HG03469 (cell line): ENCODE data around the gene KMT2A.
"Not testable (repeated sequence)": the region's sequence is repeated elsewhere in the genome, so short reads cannot be mapped to it uniquely, and the experiment has no call there.

Source experiments
- ATAC-seq: cut with Tn5 transposase; IDR thresholded peaks from one replicate; pipeline ENCODE4 v1.9.1; 2021; ENCODE audit warnings: mild to moderate bottlenecking, moderate library complexity, moderate number of reproducible peaks; ENCODE audit not compliant: unreplicated experiment

KMT2A gene

GRCh38 chr11:118481238-118481637 is 44.9 kb downstream of the KMT2A start:
- not testable (repeated sequence) for ATAC-seq

- no peak for ATAC-seq
These were observed 48.1 kb downstream of the KMT2A start for GRCh38 chr11:118484405-118484804.

- ATAC-seq, result no peak
These were observed 49.0 kb downstream of the KMT2A start for GRCh38 chr11:118485273-118485672.

DNA sequence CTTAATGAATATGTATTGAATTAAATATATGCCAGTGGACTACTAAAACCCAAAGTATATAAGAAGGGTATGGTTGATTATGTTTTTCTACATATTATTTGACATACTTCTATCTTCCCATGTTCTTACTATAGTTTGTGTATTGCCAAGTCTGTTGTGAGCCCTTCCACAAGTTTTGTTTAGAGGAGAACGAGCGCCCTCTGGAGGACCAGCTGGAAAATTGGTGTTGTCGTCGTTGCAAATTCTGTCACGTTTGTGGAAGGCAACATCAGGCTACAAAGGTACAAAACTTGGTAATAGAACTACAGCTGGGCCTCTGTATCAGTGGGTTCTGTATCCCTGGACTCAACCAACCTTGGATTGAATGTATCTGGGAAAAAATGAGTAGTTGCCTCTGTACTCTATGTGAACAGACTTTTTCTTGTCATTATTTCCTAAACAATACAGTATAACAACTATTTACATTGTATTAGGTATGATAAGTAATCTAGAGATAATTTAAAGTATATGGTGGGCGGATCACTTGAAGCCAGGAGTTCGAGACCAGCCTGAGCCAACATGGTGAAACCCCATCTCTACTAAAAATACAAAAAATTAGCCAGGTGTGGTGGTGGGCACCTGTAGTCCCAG is 52.3 kb downstream of the KMT2A start:
- no peak for ATAC-seq

GRCh38 chr11:118491041-118491440 is 54.7 kb downstream of the KMT2A start:
- no peak for ATAC-seq

GRCh38 chr11:118497831-118498230 is 61.5 kb downstream of the KMT2A start:
- no peak for ATAC-seq

DNA sequence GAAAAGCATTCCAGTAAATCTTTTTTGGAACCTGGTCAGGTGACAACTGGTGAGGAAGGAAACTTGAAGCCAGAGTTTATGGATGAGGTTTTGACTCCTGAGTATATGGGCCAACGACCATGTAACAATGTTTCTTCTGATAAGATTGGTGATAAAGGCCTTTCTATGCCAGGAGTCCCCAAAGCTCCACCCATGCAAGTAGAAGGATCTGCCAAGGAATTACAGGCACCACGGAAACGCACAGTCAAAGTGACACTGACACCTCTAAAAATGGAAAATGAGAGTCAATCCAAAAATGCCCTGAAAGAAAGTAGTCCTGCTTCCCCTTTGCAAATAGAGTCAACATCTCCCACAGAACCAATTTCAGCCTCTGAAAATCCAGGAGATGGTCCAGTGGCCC is 66.9 kb downstream of the KMT2A start:
- ATAC-seq, result no peak

DNA sequence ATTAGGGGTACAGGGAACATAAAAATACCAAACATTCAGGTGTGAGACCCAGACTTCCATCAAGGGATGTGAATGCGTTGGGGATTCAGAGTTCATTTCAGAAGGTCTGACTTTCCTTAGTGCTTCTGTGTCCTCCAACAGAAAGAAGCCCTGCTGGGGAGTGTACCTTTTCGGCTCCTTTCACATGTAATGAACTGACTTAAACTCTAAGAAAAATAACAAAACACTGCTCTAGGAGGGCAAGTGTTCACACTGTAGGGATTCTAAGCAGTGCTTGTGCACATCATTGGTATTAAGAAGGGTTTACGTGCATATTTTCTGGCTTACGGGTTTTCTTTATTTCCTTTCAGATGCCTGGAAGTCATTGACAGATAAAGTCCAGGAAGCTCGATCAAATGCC is 75.3 kb downstream of the KMT2A start:
- no peak for ATAC-seq

DNA sequence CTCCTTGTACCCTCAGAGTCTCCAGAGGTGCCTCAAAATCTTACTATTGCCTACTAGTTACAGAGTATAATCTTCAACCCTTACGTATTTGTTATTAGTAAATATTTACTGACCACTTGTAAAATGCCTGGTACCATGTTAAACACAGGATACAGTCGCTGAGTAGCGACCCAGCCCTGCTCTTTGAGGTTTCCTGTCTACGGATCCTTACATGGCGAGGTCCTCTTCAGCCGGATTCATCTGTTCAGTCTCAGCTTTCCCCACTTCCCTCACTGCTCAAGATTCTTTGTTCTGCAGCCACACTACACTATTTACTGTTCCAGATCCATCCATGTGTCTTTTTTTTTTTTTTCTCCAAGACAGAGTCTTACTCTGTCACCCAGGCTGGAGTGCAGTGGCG is 77.8 kb downstream of the KMT2A start:
- ATAC-seq, result no peak

GRCh38 chr11:118519549-118519948 is 83.3 kb downstream of the KMT2A start:
- ATAC-seq, result no peak

DNA sequence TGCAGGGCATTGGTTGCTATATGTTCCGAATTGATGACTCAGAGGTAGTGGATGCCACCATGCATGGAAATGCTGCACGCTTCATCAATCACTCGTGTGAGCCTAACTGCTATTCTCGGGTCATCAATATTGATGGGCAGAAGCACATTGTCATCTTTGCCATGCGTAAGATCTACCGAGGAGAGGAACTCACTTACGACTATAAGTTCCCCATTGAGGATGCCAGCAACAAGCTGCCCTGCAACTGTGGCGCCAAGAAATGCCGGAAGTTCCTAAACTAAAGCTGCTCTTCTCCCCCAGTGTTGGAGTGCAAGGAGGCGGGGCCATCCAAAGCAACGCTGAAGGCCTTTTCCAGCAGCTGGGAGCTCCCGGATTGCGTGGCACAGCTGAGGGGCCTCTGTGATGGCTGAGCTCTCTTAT is 85.6 kb downstream of the KMT2A start:
- ATAC-seq, result no peak

DNA sequence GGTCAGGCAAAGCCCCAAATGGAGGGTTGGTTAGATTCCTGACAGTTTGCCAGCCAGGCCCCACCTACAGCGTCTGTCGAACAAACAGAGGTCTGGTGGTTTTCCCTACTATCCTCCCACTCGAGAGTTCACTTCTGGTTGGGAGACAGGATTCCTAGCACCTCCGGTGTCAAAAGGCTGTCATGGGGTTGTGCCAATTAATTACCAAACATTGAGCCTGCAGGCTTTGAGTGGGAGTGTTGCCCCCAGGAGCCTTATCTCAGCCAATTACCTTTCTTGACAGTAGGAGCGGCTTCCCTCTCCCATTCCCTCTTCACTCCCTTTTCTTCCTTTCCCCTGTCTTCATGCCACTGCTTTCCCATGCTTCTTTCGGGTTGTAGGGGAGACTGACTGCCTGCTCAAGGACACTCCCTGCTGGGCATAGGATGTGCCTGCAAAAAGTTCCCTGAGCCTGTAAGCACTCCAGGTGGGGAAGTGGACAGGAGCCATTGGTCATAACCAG is 86.3 kb downstream of the KMT2A start:
- no peak for ATAC-seq

GRCh38 chr11:118524356-118524755 is 88.1 kb downstream of the KMT2A start:
- no peak for ATAC-seq

DNA sequence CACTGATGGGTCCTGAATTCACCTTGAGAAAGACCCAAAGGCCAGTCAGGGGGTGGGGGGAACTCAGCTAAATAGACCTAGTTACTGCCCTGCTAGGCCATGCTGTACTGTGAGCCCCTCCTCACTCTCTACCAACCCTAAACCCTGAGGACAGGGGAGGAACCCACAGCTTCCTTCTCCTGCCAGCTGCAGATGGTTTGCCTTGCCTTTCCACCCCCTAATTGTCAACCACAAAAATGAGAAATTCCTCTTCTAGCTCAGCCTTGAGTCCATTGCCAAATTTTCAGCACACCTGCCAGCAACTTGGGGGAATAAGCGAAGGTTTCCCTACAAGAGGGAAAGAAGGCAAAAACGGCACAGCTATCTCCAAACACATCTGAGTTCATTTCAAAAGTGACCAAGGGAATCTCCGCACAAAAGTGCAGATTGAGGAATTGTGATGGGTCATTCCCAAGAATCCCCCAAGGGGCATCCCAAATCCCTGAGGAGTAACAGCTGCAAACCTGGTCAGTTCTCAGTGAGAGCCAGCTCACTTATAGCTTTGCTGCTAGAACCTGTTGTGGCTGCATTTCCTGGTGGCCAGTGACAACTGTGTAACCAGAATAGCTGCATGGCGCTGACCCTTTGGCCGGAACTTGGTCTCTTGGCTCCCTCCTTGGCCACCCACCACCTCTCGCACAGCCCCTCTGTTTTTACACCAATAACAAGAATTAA is 88.6 kb downstream of the KMT2A start:
- ATAC-seq, result no peak

DNA sequence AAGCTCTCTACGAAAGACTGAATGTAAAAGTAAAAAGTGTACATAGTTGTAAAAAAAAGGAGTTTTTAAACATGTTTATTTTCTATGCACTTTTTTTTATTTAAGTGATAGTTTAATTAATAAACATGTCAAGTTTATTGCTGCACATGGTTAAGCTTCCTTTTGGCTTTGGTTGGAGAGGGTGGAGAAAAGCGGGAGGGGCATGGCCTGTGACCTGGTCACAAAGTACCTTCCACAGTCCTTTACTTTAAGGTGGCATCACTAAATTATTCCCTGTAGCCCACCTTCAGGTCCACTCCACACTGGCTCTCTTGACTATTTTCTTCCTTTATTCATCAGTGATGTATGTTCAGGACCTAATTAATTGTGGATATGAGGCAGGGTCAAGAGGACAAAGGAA is 90.4 kb downstream of the KMT2A start:
- ATAC-seq, result no peak

DNA sequence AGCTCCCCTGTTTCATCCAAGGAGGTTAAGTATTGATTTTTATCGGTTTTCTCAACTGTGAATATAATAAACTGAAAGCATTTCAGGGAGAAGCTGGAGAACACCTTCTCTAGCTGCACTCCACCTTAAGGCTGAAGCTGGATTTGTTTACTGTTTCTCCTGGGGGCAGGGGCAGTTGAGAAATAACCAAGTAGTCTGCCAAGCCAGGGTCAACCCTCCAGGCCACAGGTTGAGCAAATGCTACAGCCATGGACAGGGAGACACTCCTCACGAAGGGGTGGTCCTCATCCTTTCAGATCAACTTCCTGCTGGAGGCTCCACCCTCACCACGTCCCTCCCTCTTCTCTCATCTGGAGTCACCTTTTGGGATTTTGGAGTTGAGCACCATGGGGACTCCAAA is 90.8 kb downstream of the KMT2A start, which contains the start of gene TTC36:
TTC36 (plus strand) TSS at position 366 of the 400 bp plus-strand sequence; CDS start at position 387, 21 bp downstream.
- no peak for ATAC-seq

DNA sequence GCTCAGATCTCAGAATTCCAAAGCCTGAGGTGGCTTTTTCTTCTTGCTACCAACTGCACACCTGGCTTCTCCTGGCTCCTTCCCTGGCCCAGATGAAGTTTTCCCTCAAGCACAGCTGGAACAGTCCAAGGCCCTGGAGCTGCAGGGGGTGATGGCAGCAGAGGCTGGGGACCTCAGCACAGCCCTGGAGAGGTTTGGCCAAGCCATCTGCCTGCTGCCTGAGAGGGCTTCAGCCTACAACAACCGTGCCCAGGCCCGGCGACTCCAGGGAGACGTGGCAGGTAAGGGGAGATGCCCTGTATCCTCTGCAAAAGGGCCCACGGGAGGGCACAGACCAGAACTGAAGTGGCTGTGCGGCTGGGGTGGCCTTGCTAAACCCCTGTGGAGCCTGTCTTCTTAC is 92.2 kb downstream of the KMT2A start:
- no peak for ATAC-seq

DNA sequence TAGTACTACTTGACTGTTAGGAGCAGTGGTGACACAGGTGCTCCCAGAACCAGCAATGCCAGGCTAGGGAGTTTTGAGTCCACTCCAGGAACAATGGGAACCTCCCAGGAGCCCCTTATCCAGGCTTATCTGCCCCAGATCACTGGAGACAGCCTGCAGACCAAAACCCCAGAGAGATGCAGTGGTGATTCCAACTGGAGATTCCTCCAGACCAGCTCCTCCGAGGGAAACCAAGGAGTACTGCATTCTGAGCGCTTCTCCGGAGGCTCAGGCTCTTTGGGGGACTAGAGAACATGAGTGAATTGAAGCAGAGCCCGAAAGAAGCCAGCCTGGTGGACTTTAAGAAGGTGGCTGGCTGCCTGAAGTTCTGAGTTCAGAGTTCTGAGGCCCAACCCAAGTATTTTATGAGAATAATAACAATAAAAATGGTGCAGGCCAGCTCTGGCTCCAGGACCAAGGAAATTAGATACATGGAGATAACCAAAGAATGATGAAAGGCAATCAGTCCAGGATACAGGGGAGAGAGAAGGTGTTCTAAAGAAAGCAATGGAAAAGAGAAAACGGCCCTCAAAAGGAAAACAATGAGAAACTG is 93.4 kb downstream of the KMT2A start:
- ATAC-seq, result no peak

GRCh38 chr11:118530180-118530682 is 93.9 kb downstream of the KMT2A start:
- no peak for ATAC-seq

DNA sequence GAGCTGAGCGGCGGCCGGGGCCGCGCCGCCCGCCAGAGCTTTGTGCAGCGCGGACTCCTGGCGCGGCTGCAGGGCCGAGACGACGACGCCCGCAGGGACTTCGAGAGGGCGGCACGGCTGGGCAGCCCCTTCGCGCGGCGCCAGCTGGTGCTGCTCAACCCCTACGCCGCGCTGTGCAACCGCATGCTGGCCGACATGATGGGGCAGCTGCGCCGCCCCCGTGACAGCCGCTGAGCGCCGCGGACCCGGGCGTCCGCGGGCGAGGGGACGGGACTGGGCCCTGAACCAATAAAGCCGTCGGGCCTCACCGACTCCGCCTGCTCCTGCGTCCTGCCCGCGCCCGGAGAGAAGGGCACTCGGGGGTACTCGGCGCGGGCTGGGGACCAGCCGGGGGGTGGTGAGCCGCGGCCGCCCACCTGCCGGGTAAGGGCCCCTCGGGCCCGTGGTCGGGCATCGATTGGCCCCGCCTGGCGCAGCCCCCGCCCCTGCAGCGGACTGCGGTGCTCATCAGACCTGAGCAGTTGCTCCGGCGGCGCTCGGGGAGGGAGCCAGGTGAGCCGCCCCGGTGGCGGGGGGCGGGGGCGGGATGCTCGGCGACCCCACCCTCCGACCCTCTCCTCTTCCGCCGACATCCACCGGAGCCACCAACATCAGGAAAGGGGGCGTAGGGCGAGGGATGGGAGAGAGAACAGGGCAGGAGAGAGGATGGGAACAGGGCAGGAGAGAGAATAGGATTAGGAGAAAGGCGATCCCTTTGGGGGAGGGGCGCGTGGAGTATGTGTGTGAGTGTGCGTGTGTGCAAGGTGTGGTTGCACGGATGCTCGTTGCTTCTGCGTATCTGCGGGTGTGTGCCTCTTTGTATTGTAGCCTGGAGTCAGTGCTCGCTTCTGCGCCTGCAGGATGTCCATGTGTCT is 94.6 kb downstream of the KMT2A start, which contains the start of gene TMEM25:
TMEM25 (plus strand) TSS at position 510 of the 914 bp plus-strand sequence. CDS start 610 bp downstream, outside the sequence.
- ATAC-seq, result no peak
